Left ventricle myocardium superior (tissue), 1 donor: Measurements from ENCODE around the gene TM7SF2. TPM values are rescaled to one million over a fixed set of nuclear protein-coding genes. Genes with fewer than 3 reads are reported as not detected.
"Not testable (repeated sequence)": the region's sequence is repeated elsewhere in the genome, so short reads cannot be mapped to it uniquely, and the experiment has no call there.

Source experiments
- ATAC-seq: fragments of 200-7000 bp; cut with Tn5 transposase; one replicate; pipeline ENCODE4 v1.9.1; 2020; ENCODE audit warnings: mild to moderate bottlenecking, moderate library complexity
- DNase-seq: peaks from one replicate; pipeline ENCODE4 v3.0.0-alpha.2; 2020
- intact Hi-C: fragments of 100-400 bp; cut with micrococcal nuclease; formaldehyde crosslinking; loops from one replicate; pipeline ENCODE4 v1.11.0; 2022
- microRNA-seq: library from miRNA; unstranded; fragments of <30 nt; microRNA quantifications from one replicate; pipeline ENCODE4 v1.2.0, GENCODE V29; 2020; ENCODE audit warnings: borderline number of aligned reads
- total RNA-seq: library from RNA; stranded (reverse); fragmentation: NEBNext Ultra II Directional; extraction: Animal tissue kit (Norgen Biotek cat#: 25700); gene quantifications from one replicate; pipeline ENCODE4 v1.2.1, GENCODE V29; 2021
- donor health status: DM: no; HTN: yes; CAD: no; lungs with severe emphysema.

TM7SF2 gene
- total RNA-seq, 1 donor from 2014 or later, result 112 TPM

DNA sequence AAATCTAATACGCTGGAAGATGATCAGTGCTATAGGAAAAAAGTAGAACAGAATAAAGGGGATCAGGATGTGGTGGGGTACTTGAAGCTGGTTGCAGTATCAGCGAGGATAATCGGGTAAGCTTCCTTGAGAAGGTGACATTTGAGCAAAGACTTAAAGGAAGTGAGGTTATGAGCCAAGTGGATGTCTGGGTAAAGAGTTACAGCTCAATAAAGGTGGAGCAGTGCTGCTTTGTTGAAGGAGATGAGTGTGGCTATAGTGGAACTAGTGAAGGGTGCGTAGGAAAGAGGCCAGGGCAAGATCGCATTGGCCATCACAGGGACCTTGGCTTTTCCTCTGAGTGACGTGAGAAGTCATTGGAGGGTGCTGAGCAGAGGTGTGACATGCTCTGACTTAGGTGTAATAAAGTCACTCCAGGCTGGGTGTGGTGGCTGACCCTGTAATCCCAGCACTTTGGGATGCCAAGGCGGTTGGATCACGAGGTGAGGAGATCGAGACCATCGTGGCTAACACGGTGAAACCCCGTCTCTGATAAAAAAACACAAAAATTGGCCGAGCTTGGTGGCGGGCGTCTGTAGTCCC is 24.9 kb downstream of the TM7SF2 start:
- ATAC-seq (no peak), DNase-seq (no peak)
- intact Hi-C loops, result no loop called here

DNA sequence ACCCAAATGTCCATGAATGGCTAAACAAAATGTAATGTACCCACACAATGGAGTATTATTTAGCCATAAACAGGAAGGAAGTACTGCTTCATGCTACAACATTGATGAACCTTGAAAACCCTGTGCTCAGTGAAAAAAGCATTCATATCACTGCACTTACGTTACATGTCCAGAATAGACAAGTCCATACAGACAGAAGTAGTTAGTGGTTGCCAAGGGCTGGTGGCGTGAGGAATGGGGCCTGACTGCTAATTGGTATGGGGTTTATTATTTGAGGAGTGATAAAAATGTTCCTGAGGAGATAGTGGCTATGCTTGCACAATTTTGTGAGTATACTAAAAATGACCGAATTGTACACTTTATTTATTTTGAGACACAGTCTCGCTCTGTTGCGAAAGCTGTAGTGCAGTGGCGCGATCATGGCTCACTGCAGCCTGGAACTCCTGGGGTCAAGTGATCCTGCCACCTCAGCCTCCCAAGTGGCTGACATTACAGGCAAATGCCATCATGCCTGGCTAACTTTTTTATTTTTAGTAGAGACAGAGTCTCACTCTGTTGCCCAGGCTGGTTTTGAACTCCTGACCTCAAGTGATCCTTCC is 30.3 kb downstream of the TM7SF2 start:
- intact Hi-C loops, result no loop called here
- no peak for ATAC-seq
- DNase-seq, result no peak

DNA sequence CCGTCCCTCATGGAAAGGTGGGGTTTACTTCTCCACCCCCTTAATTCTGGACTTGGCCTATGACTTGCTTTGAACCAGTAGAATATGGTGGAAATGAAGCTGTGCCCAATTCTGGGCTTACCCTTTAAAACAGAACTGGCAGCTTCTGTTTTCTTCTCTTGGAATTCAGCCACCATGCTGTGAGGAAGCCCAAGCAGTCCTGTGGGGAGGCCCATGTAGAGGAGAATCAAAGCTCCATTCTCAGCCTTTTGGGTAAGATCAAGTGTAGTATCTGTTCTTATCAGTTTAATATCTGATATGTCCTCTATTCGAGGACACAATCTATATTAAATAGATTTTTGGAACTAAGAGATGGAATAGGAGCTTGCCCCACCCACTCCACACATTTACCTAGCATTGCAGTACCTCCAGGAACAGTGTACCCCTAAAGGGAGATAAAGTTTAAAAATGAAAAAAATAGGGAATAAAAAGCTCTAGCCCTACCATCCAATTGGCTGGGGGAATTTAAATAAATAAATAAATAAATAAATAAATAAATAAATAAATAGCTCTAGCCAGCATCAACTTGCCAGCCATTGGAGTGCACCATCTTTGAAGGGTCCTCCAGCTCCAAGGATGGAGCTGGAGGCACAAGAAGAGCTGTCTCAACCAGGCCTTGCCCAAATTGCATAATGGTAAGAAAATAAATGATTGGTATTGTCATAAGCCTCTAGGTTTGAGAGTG is 35.8 kb downstream of the TM7SF2 start:
- intact Hi-C loops, result no loop called here
- ATAC-seq, result no peak
- no peak for DNase-seq

DNA sequence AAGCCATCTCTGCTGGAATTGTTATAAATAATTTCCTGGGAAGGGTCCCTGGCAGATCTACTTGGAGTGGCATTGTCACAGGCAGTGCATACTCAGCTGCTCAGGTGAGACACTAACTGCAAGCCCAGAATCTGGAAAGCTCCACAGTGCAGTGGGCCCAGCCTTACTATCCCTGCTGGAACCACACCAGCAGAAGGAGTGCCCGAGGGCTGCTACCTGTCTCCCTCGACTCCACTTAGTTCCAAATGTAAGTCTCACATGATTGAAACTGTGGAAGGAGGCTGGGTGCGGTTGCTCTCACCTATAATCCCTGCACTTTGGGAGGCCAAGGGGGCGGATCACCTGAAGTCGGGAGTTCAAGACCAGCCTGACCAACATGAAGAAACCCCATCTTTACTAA is 37.0 kb downstream of the TM7SF2 start:
- intact Hi-C loops, result no loop called here

DNA sequence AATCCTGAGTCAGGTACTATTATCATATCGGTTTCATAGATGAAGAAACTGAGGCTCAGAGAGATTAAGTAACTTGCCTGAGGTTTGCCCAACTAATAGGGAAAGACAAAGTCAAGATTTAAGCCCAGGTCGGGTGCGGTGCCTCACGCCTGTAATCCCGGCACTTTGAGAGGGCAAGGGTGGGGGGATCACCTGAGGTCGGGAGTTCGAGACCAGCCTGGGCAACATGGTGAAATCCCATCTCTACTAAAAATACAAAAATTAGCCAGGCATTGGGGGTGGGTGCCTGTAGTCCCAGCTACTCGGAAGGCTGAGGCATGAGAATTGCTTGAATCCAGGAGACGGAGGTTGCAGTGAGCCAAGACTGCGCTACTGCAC is 38.4 kb downstream of the TM7SF2 start:
- DNase-seq, intact Hi-C loops, ATAC-seq: not testable (repeated sequence)

More for the DNA sequence above, 37.0 kb downstream of the TM7SF2 start:
- DNase-seq, result no peak
- no peak for ATAC-seq

DNA sequence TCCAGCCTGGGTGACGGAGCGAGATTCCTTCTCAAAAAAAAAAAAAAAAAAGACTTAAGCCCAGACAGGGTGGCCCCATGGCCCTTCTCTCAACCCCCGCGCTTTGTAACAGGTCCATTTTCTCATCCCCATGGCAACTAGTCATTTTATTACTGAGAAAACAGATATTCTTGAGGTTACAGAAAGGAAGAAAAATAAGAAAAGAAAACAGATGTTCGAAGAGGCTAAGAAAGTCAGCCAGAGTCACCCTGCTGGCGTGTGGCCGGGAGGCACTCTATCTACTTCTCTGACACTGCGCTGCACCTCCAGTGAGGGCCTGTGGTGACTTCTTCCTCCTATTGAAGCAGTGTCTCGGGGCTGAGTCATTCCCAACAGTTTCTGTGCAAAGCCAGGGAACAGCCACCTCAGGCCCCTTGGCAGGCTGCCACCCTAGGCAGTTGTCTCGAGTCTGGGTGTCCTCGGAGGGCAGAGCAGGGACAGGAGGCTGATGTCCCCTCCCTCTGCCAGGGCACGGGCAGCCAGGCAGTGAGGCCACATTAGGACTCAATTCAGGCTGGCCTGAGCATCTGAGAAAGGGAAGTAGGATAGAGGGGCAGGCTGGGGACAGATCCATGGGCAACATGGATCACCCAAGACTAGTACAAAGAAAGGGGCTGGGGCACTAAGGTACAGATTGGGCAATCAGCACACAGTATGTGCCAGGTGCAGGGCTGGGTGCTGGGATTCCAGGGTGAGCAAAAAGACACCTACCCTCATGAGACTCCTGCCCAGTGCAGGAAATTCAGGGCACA is 39.0 kb downstream of the TM7SF2 start:
- ATAC-seq, result peak; percentile 98
- intact Hi-C loops, result no loop called here
- DNase-seq, result peak; percentile 91

DNA sequence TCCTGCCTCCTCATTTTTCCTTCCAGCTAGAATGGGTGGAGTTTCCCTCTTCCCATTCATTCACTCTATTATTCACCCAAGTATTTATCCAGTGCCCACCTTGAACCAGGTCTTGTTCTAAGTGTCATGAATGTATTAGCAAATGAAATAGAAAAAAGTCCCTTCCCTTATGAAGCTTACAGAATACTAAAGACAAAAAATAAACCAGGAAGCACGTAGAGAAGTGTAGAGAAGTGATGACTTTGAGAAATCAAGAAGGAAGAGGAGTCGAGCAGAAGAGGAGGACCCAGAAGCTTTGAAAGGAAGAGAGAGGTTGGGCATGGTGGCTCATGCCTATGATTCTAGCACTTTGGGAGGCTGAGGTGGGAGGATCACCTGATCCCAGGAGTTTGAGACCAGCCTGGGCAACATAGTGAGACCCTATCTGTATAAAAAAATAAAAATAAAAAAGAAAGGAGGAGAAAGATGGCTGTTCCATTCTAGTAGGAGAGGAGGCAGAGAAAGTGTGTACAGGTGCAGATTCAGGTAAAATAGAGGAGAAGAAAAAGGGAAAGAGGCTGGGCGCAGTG is 39.7 kb downstream of the TM7SF2 start:
- ATAC-seq, result peak; percentile 7
- intact Hi-C loops, result no loop called here

DNA sequence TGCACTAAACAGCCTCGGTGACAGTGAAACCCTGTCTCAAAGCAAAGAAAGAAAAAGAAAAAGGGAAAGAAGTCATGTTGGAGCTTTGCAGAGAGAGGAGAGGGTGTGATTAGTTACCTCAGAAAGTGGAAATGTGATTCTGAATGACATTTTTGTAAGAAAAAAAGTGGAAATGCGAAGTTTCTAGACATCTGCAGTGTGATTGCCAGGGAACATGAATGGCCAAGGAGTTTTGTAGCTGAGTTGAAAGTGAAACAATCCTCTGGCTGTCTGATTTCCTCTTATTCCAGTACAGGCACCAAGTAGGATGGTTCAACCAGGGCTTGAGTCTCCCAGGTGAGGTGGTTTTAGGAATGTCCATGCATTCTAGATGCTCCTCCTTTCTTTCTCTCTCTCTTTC is 40.5 kb downstream of the TM7SF2 start:
- DNase-seq, result no peak
- ATAC-seq, result no peak
- intact Hi-C loops, result no loop called here

More for the DNA sequence above, 39.7 kb downstream of the TM7SF2 start:
- DNase-seq, result no peak

DNA sequence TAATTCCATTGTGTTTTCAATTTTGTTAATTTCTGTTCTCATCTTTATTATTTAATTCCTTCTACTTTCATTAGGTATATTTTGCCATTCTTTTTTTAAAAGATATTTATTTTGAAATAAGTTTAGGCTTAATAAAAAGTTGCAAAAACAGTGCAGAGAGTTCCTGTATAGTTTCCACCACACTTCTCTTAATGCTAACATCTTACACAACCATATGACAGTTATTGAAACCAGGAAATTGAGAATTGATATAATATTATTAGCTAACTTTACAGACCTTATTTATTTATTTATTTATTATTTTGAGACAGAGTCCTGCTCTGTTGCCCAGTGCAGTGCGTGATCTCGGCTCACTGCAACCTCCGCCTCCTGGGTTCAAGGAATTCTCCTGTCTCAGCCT is 44.6 kb downstream of the TM7SF2 start:
- no peak for ATAC-seq
- intact Hi-C loops, result no loop called here
- no peak for DNase-seq

DNA sequence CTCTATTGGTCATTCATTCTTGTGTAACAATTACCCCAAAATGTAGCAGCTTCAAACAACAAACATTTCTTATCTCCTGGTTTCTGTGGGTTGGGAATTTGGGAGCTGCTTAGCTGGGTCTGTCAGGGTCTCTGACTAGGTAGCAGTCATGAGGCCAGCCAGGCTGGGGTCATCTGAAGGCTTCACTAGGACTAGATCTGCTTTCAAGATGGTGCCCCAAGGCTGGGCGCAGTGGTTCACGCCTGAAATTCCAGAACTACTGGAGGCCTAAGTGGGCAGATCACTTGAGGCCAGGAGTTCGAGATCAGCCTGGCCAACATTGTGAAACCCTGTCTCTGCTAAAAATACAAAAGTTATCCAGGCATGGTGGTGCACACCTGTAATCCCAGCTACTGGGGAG is 45.3 kb downstream of the TM7SF2 start:
- intact Hi-C loops, result no loop called here
- ATAC-seq, result no peak

DNA sequence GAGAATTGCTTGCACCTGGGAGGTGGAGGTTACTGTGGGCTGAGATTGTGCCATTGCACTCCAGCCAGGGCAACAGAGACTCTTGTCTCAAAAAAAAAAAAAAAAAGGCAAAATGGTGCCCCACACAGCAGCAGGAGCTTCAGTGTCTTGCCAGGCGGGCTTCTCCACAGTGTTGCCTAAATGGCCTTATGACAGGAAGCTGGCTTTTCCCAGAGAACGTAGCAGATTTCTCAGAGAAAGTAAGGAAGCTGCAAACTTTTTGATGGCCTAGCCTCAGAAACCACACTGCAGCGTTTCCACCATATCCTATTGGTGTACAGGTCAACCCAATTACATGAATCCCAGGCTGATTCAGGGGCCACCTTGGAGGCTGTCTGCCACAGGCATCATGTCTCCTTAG is 45.7 kb downstream of the TM7SF2 start:
- ATAC-seq (no peak), DNase-seq (no peak)
- intact Hi-C loops, result no loop called here

More for the DNA sequence above, 45.3 kb downstream of the TM7SF2 start:
- DNase-seq, result no peak

DNA sequence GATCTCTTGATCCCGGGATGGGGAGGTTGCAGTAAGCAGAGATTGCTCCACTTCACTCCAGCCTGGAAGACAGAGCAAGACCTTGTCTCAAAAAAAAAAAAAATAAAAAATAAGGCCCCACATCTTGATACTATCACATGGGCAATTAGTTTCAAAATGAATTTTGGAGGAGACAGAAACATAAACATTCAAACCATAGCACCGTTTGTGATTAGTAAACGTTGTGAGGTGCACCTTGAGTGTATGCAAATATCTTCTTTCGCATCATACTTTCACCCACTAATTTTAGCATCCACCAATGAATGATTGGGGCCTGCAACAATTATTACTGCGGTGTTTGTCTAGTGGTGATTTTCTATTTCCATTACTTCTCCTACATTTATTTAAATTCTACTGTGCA is 47.3 kb downstream of the TM7SF2 start:
- intact Hi-C loops, result no loop called here
- ATAC-seq (no peak), DNase-seq (no peak)

DNA sequence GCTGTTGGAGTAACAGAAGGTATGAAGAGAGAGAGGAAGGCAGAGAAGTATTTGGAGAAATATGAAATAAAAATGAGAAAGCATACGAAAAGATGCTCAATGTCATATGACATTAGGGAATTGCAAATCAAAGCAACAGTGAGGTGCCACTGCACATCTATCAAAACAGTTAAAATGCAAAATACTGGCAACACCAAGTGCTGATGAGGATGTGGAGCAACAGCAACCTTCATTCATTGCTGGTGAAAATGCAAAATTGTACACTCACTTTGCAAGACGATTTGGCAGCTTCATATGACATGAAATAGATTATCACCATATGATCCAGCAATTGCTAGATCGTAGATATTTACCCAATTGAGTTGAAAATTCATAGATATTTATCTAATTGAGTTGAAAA is 49.0 kb downstream of the TM7SF2 start:
- DNase-seq (no peak), ATAC-seq (no peak)
- intact Hi-C loops, result no loop called here

DNA sequence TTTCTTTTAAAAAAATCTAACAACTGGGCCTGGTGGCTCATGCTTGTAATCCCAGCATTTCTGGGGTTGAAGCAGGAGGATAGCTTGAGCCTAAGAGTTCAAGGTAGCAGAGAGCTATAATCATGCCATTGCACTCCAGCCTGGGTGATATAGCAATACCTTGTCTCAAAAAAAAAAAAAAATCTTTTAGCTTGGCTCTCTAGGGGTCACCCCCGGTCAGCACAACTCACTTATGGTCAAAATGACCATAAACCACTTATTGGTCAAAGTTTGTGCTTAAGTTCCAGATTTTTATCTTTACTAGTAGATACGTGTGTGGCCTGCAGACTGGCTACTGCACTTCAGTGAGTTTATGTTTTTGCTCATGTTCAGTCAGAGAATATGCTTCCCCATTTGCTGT is 52.0 kb downstream of the TM7SF2 start:
- ATAC-seq (no peak), DNase-seq (no peak)
- intact Hi-C loops, result no loop called here

Small RNA genes within 50 kb of the gene (microRNA-seq; reads per million reads assigned to microRNA genes)
- not detected for gene MIR6751

Other genes with a start within 250 kb of the TM7SF2 start
- gene EHD1, start 233.3 kb upstream of the TM7SF2 start, total RNA-seq, result 52.5 TPM
- 13.0 TPM for gene ATG2A, start 194.7 kb upstream of the TM7SF2 start, total RNA-seq
- 18.4 TPM for gene PPP2R5B, start 187.2 kb upstream of the TM7SF2 start, total RNA-seq
- gene GPHA2, start 176.0 kb upstream of the TM7SF2 start, total RNA-seq, result not detected
- gene MAJIN, start 139.8 kb upstream of the TM7SF2 start, total RNA-seq, result not detected
- gene BATF2, start 114.9 kb upstream of the TM7SF2 start, total RNA-seq, result 1.2 TPM
- 115 TPM for gene ARL2, start 97.7 kb upstream of the TM7SF2 start, total RNA-seq
- gene SNX15, start 84.4 kb upstream of the TM7SF2 start, total RNA-seq, result 19.3 TPM
- gene SAC3D1, start 70.7 kb upstream of the TM7SF2 start, total RNA-seq, result 7.5 TPM
- gene NAALADL1, start 53.3 kb upstream of the TM7SF2 start, total RNA-seq, result 5.3 TPM
- gene CDCA5, start 27.8 kb upstream of the TM7SF2 start, total RNA-seq, result 1.3 TPM
- gene ZFPL1, start 27.6 kb upstream of the TM7SF2 start, total RNA-seq, result 23.7 TPM
- 84.8 TPM for gene VPS51, start 15.7 kb upstream of the TM7SF2 start, total RNA-seq
- 5.5 TPM for gene ZNHIT2, start 5.8 kb downstream of the TM7SF2 start, total RNA-seq
- 724 TPM for gene FAU, start 10.3 kb downstream of the TM7SF2 start, total RNA-seq
- gene MRPL49, start 10.4 kb downstream of the TM7SF2 start, total RNA-seq, result 33.7 TPM
- 38.6 TPM for gene SYVN1, start 22.6 kb downstream of the TM7SF2 start, total RNA-seq
- not detected for gene SPDYC, start 58.4 kb downstream of the TM7SF2 start, total RNA-seq
- gene CAPN1, start 70.1 kb downstream of the TM7SF2 start, total RNA-seq, result 90.1 TPM
- gene POLA2, start 150.1 kb downstream of the TM7SF2 start, total RNA-seq, result 3.5 TPM
- 13.0 TPM for gene CDC42EP2, start 203.0 kb downstream of the TM7SF2 start, total RNA-seq
- 53.9 TPM for gene DPF2, start 222.0 kb downstream of the TM7SF2 start, total RNA-seq
- 0.97 TPM for gene TIGD3, start 242.9 kb downstream of the TM7SF2 start, total RNA-seq